Activated CD4-positive, CD25-positive, alpha-beta regulatory T cell (primary cell): Measurements from ENCODE around the gene LRRN1.
A peak's percentile ranks its signal among the peaks of the same experiment; 100 is the strongest.

ENCODE experiments used
- DNase-seq, 4 experiments: peaks; one replicate each; lab custom pipeline; 2025; lab: John Stamatoyannopoulos, UW

LRRN1 gene

DNA sequence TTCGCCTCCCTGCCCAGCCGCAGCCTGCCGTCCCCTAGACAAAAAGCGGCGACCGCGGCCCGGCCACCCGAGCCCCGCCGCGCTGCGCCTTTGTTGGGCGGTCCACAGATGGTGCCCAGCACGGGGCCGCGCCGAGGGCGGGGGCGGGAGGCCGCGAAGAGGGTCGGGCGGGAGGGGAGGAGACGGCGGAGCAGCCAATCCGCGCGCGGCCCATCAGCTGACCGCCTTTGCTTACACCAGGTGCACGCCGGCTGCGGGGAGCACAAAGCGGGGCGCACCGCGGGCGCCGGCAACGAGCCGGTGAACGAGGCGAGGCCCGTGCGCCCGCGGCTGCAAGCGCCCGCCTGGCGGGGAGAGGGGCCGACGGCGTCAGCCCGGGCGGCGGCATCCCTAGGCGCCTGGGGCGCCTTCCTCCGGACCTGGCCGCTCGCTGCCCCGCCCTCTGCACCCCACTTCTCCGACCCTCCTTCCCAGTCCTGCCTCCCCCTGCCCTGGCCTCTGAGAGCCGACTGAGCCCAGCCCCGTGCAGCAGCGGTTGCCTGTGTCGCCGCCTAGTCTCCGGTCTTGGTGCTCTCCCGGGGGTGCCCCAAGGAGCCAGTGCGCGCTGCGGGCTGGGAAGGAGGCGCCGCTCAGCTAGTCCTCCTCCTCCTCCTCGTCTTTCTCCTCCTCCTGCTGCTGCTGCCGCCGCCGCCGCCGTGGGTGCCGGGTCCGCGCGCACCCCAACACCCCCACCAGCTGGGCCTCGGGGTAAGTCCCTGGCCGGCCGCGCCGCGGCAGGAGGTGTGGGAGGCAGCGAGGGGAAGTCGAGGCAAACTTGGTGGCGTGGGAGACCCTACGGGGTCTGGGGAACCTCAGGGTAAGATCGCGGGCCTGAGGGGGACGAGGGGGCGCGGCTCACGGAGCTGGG is at the start of gene LRRN1:
Gene LRRN1, plus strand, starts transcription at position 259 of the 907 bp plus-strand sequence. CDS start 45,211 bp downstream, outside the sequence.
- DNase-seq, result peak in 1 of 4 experiments; percentile 4

GRCh38 chr3:3753416-3753815 is 45.8 kb upstream of the LRRN1 start:
- DNase-seq, result no peak

DNA sequence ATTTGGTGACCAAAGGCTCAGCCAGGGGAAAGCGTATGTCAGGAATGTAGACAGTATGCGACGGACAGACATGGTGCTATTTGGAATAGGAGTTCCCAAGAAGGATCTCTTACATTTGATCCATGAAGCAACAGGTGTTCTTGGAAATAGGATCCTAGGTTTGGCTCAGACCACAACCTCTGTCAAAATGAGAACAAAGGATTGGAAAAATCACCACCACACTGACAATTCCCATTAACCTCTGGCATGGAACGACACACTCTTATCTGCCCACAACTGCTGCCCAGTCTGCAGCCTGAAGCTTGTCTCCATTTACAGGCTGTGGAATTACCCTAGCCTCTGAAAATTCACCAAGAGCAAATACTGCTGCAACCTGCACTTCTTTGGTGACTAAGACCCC is 33.6 kb upstream of the LRRN1 start:
- DNase-seq, result no peak

- no peak for DNase-seq
Observed at GRCh38 chr3:3766140-3766539, 33.1 kb upstream of the LRRN1 start.

- no peak for DNase-seq
Observed at GRCh38 chr3:3771094-3771493, 28.1 kb upstream of the LRRN1 start.

- DNase-seq, result no peak
Observed at GRCh38 chr3:3771567-3771966, 27.7 kb upstream of the LRRN1 start.

GRCh38 chr3:3772338-3772737 is 26.9 kb upstream of the LRRN1 start:
- DNase-seq, result no peak

- DNase-seq, result no peak
Observed at GRCh38 chr3:3772920-3773319, 26.3 kb upstream of the LRRN1 start.

DNA sequence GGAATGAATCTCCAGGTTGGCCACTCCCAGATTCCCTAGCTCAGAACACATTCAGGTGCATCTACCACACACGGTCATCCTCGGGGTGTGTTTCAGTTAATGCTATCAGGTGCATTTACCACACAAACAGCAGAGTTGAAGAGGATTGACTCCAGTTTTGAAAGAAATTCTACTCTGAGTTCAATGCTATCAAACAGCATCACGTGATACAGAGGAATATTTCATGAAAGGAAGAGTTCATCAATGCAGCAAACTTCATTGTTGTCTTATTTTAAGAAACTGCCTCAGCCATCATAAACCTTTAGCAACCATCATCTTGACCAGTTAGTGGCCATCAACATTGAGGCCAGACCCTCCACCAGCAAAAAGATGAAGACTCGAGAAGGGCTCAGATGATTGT is 22.6 kb upstream of the LRRN1 start:
- DNase-seq, result no peak

- DNase-seq, result no peak
Observed at GRCh38 chr3:3778216-3778615, 21.0 kb upstream of the LRRN1 start.

DNA sequence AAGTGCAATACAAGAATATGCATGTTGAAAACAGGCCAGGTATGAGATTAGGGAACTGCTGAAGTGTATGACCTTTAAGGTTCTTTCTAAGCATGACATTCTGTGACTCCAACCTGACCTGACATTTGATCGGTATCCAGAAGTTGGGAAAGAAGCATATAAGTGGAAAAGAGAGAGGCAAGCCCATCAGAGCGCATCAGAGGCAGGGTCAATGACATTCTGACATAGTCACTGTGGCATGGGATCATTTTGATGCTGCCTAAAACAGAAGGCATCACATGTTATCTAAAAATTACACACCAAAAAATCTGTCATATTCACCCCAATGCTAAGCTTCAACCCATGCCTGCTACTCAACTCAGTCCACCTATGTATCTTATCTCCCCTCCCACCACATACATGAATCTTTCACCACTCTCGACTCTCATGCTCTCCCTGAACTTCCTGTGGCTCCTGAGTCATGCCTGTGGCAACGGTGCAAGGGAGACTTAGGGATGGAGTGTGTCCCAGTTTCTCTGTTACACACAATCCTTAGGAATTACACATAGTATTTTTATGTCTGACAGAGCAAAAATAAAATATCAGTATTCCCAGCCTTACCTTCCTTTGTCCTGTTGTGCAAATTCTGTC is 20.5 kb upstream of the LRRN1 start:
- no peak for DNase-seq

- DNase-seq, result no peak
Observed at GRCh38 chr3:3782457-3782856, 16.8 kb upstream of the LRRN1 start.

GRCh38 chr3:3783210-3783609 is 16.0 kb upstream of the LRRN1 start:
- no peak for DNase-seq

GRCh38 chr3:3783696-3784095 is 15.5 kb upstream of the LRRN1 start:
- no peak for DNase-seq

DNA sequence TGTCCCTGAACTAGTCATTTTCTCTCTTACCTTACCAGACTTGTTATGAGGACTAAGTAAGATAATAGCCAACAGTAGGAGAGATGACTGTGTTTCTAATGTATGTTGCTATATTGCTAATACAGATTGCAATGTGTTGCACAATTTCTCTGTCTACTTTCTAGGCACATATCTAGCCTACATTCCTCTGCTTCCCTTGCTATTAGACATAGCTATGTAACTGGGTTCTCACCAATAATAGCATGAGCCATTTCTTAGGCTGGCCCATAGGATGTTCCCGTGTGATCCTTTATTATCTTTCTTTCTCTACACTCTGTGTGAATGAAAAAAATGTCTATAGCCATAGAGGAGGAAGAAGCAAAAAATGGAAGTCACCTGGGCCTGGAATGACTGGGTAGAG is 6.8 kb upstream of the LRRN1 start:
- no peak for DNase-seq

- no peak for DNase-seq
Observed at GRCh38 chr3:3798631-3799113, 559 bp upstream of the LRRN1 start.

DNA sequence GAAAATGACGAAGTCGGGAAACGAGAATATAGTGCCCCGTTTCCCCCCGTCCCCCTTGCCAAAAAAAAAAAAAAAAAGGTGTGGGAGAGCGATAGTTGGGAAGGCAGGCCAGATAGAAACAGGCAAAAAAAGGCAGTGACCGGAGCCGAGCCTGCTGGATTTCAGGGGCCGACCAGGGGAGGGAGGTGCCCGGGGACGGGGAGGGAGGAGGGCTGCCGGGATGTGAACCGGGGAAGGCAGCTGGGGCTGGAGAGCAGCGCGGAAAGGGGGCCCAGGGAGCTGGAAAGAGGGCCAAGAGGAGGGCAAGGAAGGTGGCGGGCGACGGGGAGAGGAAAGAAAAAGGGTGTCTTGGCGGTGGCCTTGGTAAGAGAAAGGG is 837 bp downstream of the LRRN1 start:
- no peak for DNase-seq

GRCh38 chr3:3800685-3801493 is 1.7 kb downstream of the LRRN1 start:
- no peak for DNase-seq

GRCh38 chr3:3801494-3801841 is 2.2 kb downstream of the LRRN1 start:
- no peak for DNase-seq

- no peak for DNase-seq
Observed at GRCh38 chr3:3802046-3802445, 2.8 kb downstream of the LRRN1 start.

GRCh38 chr3:3804560-3804959 is 5.3 kb downstream of the LRRN1 start:
- no peak for DNase-seq

DNA sequence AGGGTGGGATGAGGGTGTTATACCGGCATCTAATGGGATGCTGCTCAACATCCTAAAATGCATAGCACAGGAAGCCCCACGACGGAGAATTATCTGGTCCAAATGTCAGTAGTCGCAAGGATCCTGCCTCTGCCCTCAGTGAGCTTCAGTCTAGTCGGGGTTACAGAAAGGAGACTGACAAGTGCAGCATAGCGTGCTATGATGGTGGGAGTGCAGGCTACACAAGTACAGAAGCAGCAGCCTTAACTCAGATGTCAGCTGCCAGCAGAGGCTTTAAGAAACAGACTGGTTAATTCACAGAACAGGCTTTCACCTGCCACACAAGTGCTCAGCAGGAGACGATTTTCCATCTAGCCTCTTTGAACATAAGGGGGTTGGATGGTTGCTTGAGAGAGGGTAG is 6.9 kb downstream of the LRRN1 start:
- no peak for DNase-seq

DNA sequence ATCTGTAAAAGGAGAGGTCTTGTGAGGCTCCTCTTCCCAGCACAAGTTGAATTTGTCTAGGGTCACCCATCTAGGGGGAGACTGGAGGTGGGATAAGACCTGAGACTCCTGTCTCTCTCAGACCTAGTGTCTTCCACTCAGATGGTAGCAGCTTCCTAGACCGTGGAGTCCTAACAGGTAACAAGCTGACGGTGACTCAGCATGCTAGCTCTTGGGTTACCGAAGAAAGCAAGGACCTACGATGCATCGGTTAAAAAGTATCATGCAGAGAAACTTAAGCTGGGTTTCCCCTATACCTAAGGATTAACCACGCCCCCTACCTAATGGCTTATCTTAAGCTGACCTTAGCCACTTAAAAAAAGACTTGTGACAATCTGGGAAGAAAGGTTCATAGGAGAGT is 7.6 kb downstream of the LRRN1 start:
- no peak for DNase-seq
